ENCODE results near the gene MAPT. TPM values are rescaled to one million over a fixed set of nuclear protein-coding genes. Genes with fewer than 3 reads are reported as not detected.

The MAPT gene
- total RNA-seq, 1 experiment from 2014 or later = 0.95 TPM

DNA sequence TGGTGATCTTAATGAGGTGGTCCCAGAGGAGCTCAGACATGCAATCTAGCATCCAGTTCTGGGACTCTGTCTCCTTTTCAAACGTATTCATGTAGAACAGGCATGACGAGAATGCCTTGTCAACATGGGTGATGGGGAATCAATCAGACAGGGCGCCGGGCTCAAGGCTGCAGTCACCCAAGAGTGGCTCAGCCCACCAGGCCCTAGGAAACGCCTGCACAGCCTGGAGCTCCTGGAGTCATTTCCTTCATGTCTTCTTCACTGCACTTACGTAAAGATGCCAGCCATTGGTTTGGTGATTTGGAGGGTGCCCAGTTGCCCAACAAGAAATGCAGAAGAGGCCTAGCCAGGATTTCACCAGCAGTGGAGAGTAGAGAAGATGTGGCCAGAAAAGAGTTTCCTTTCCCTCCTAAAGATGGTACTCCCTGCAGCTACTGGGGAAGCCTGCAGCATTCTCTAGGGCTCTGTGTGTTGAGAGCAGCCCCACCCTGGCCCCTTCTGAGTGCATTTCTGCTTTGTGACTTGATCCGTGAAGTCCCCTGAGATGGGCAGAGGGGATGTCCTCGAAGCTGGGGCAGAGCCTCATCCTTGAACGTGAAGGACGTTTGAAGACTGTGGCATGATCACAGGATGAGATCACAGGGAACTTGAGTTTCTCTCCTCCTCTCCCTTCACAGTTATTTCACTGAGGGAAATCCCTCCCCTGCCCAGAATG lies 80.7 kb downstream of the MAPT start:
- in situ Hi-C loops (cut with HindIII; ENCODE audit: low pct_unique_long_range_greater_than_20kb, low sequenced_read_pairs) = no loop called here
- no peak for DNase-seq (ENCODE audit: low read depth)

DNA sequence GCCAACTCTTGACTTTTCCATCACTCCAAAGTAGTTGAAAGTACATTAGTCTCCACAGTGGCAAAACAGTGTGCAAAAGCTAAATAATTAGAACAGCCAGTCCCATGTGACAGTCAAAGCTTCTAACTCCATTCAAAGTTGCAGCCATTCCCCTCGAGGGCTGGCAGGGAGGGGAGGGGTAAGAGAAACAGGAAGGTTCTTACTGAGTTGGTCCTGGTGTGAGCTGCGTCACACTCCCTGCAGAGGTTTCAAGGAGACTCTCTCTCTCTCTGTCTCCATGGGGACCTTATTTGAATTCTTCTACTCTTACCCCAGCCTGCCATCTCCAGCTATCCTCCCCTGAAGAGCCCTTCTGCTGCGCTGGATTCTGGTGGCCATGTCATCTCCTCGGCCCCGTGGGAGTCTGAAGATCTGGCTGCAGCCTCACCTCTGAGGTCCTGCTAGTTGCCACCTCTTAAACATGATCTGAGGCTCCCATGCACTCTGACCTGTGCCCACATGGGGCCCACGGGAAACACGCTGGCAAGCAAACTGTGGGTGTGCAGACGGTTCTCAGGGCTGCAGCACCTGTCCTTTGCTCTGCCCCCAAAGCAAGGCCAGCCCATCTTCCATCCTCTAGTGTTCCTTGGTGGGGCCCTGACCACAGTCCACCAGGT lies 81.4 kb downstream of the MAPT start:
- in situ Hi-C loops (cut with HindIII; ENCODE audit: low pct_unique_long_range_greater_than_20kb, low sequenced_read_pairs) = no loop called here
- no peak for DNase-seq (ENCODE audit: low read depth)

GRCh38 chr17:45976391-45976754 lies 82.0 kb downstream of the MAPT start:
- in situ Hi-C loops (cut with HindIII; ENCODE audit: low pct_unique_long_range_greater_than_20kb, low sequenced_read_pairs) = no loop called here
- DNase-seq (ENCODE audit: low read depth) = no peak

DNA sequence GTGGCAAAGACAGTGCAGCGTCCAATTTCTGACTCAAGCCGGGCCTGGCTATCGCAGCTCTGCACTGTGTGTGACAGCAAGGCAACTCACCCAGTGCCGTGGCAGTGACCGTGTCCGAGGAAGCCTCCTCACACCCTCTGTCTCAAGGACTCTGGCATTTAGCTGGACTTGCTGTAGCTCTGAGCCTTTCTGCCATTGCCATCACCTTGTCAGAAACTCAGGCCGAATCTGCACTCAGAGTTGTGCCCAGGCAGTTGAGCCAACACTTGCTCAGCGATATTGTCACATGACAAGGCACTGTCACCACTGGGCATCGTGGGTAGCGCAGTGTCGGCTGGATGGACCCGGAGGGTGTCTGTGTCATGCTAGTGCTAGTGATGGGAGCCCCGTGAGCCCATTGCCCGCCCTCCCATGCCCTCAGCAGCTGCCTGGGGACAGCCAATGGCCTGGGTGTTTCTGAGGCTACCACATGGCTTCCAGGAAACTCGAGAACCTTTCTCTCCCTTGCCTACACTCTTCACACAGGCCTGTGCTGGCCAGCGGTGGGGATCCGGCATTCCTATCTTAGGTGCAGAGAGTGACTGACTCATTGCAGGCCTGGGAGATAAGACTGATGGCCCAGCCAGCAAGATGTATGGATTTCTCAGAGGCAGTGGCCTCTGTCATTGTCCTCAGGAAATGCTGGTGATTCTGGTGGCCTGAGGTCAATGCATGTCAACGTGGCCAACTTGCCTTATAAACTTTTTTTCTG lies 82.6 kb downstream of the MAPT start:
- DNase-seq (ENCODE audit: low read depth) = no peak

GRCh38 chr17:45977506-45977824 lies 83.1 kb downstream of the MAPT start:
- in situ Hi-C loops (cut with HindIII; ENCODE audit: low pct_unique_long_range_greater_than_20kb, low sequenced_read_pairs) = no loop called here
- DNase-seq (ENCODE audit: low read depth) = no peak

More for the DNA sequence above, 82.6 kb downstream of the MAPT start:
- in situ Hi-C loops (cut with HindIII; ENCODE audit: low pct_unique_long_range_greater_than_20kb, low sequenced_read_pairs) = no loop called here

DNA sequence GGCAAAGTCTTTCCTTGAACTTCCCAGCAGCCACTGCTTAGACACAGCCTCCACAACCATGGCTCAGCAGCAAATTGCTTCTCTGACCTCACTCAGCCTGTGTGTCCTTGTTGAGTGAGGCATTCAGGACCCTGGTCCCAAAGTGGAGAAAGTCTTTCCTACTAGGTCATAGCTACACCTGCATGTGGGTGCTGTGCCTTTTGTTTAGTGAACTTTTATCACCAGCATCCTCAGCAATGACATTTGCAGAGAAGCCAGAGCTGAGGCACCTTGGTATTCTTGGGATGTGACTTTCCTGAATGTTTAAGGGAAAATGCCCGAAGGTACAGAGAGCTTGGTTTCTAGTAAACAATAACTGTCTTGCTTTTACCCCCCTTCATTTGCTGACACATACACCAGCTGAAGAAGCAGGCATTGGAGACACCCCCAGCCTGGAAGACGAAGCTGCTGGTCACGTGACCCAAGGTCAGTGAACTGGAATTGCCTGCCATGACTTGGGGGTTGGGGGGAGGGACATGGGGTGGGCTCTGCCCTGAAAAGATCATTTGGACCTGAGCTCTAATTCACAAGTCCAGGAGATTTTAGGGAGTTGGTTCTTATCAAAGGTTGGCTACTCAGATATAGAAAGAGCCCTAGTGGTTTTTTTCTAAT lies 83.7 kb downstream of the MAPT start:
- no peak for DNase-seq (ENCODE audit: low read depth)
- in situ Hi-C loops (cut with HindIII; ENCODE audit: low pct_unique_long_range_greater_than_20kb, low sequenced_read_pairs) = no loop called here

GRCh38 chr17:45979137-45979536 lies 84.8 kb downstream of the MAPT start:
- no peak for DNase-seq (ENCODE audit: low read depth)
- in situ Hi-C loops (cut with HindIII; ENCODE audit: low pct_unique_long_range_greater_than_20kb, low sequenced_read_pairs) = no loop called here

DNA sequence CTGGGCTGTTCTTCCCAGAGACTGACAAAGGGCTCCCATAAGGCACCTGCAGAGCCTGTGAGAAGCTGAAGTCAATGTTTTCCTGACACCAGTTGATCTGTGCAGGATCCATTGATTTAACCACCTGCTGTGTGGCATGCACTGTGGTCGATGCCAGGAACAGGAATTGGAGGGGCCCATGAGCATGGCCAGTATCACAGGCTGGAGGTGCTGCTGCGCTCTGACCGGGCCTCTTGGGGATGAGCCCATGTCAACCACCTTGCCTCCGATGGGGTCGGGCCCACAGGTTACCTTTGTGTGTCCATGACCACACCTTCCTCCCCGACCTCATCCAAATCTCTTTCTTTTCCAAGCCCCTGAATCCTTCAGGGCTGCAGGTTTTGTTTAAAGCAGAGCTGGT lies 86.5 kb downstream of the MAPT start:
- no peak for DNase-seq (ENCODE audit: low read depth)
- in situ Hi-C loops (cut with HindIII; ENCODE audit: low pct_unique_long_range_greater_than_20kb, low sequenced_read_pairs) = no loop called here

- in situ Hi-C loops (cut with HindIII; ENCODE audit: low pct_unique_long_range_greater_than_20kb, low sequenced_read_pairs) = no loop called here
- DNase-seq (ENCODE audit: low read depth) = no peak
Measured at GRCh38 chr17:45981306-45981705, 87.0 kb downstream of the MAPT start.

GRCh38 chr17:45982791-45983613 lies 88.6 kb downstream of the MAPT start:
- DNase-seq (ENCODE audit: low read depth) = no peak
- in situ Hi-C loops (cut with HindIII; ENCODE audit: low pct_unique_long_range_greater_than_20kb, low sequenced_read_pairs) = no loop called here

GRCh38 chr17:45983614-45984310 lies 89.4 kb downstream of the MAPT start:
- no peak for DNase-seq (ENCODE audit: low read depth)
- in situ Hi-C loops (cut with HindIII; ENCODE audit: low pct_unique_long_range_greater_than_20kb, low sequenced_read_pairs) = no loop called here

DNA sequence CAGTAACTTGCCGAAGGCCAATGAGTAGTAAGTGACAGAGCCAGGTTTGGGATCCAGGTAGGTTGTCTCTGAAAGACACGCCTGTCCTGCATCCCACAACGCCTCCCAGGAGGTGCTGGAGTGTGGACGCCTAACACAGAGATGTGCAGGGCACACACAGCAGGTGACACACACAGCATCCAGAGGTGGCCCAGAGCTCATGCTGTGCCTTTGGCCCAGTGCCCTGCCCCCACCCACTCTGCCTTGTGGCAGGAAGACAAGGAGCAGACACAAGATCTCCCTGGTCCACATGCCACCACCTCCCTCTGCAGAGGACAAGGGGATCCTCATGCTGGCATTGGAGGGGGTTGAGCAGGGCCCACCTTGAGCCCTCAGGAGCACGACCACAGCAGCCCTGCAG lies 90.0 kb downstream of the MAPT start:
- in situ Hi-C loops (cut with HindIII; ENCODE audit: low pct_unique_long_range_greater_than_20kb, low sequenced_read_pairs) = no loop called here
- no peak for DNase-seq (ENCODE audit: low read depth)

- no peak for DNase-seq (ENCODE audit: low read depth)
- in situ Hi-C loops (cut with HindIII; ENCODE audit: low pct_unique_long_range_greater_than_20kb, low sequenced_read_pairs) = no loop called here
Measured at GRCh38 chr17:45985447-45985846, 91.1 kb downstream of the MAPT start.

DNA sequence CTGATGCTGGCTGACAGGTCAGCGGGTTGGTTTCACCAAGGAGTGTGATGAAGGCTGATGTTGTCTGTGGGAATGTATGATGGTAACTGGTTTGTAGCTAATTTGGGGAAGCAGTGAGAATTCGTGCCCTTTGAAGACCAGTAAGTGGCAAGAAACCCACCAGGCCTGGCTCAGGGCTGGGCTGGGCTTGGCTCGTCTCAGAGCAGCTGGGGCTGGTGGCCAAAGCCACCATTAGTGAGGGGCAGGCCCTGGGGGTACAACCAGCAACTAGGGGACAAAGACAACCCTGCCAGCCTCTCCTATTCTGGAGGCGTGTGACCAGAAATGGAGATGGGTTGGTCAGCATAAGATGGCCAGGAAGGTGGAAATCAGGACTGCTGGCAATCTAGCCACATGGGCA lies 91.7 kb downstream of the MAPT start:
- in situ Hi-C loops (cut with HindIII; ENCODE audit: low pct_unique_long_range_greater_than_20kb, low sequenced_read_pairs) = no loop called here
- DNase-seq (ENCODE audit: low read depth) = no peak

- in situ Hi-C loops (cut with HindIII; ENCODE audit: low pct_unique_long_range_greater_than_20kb, low sequenced_read_pairs) = no loop called here
- DNase-seq (ENCODE audit: low read depth) = no peak
Measured at GRCh38 chr17:45987706-45988105, 93.4 kb downstream of the MAPT start.

DNA sequence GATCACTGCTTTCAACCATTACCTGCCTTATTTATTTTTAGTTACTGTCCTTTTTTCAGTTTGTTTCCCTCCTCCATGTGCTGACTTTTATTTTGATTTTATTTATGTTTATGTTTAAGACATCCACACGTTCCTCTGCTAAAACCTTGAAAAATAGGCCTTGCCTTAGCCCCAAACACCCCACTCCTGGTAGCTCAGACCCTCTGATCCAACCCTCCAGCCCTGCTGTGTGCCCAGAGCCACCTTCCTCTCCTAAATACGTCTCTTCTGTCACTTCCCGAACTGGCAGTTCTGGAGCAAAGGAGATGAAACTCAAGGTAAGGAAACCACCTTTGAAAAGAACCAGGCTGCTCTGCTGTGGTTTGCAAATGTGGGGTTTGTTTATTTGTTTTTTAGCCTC lies 95.4 kb downstream of the MAPT start:
- DNase-seq (ENCODE audit: low read depth) = no peak
- in situ Hi-C loops (cut with HindIII; ENCODE audit: low pct_unique_long_range_greater_than_20kb, low sequenced_read_pairs) = no loop called here

DNA sequence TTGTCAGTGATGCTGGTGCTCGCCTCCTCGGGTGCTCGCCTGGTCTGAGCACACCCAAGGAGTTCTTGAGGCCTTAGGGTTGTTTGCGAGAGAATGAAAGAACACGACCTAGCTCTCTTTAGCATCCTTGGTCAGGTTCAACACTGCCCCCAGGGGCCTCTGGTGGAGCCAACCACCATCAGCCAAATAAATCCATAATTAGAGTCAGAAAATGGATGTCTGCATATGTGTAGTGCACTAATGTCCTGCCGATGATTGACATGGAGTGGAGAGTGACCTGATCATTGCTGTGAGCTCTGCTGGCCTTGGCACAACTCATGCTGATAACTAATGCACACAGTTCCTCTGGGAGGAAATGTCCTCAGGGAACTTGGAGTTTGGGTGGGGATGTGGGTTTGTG lies 96.5 kb downstream of the MAPT start:
- in situ Hi-C loops (cut with HindIII; ENCODE audit: low pct_unique_long_range_greater_than_20kb, low sequenced_read_pairs) = no loop called here

GRCh38 chr17:45991341-45991740 lies 97.0 kb downstream of the MAPT start:
- in situ Hi-C loops (cut with HindIII; ENCODE audit: low pct_unique_long_range_greater_than_20kb, low sequenced_read_pairs) = no loop called here
- no peak for DNase-seq (ENCODE audit: low read depth)

More for the DNA sequence above, 96.5 kb downstream of the MAPT start:
- DNase-seq (ENCODE audit: low read depth) = no peak

All from Caki2 (cell line).